ENCODE measurements around the gene DGCR2. TPM values are rescaled to one million over a fixed set of nuclear protein-coding genes. Genes with fewer than 3 reads are reported as not detected.
"Not testable (repeated sequence)": the region's sequence is repeated elsewhere in the genome, so short reads cannot be mapped to it uniquely, and the experiment has no call there.

DGCR2 gene
- total and polyA plus RNA-seq, 10 of the 15 experiments (the other 5 are each of a cell fraction or from before 2014, with no cell fraction given): 0.19 to 28.4 (median 16.0) TPM

GRCh38 chr22:19086417-19086816 is 35.8 kb downstream of the DGCR2 start (continued):
- no peak for TF ChIP-seq FOS (IDR thresholded peaks at IDR 0.05; ENCODE audit: borderline replicate concordance, extremely low read depth, insufficient read length)

DNA sequence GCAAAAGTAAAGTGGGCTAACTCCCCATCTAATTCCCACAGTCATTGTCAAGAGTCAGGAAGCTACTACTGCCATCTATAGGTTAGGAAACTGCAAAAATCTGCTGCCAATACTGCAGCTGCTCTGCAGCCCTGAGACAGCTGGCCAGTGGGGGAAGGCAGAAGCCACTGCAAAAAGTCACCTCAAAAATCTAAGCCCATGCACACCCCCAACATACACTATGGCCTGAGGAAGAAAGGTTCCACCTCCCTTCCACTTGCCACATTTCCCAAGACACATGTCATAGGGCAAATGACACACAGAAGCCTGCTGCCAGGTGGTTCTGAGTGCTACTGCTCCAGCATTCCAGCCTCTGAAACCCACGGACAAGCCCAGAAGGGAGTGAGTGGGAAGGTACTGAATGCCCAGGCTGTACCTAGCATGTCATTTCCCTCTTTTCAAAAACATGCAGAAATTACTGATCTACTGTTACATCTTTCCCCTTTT is 36.9 kb downstream of the DGCR2 start:
- CTCF ChIA-PET: interaction anchor here (0.8 to 2.1 kb wide), 12 partner anchors 9 to 94 kb away, joined by 3 to 12 read pairs (median 4); partner anchors contain the start of gene ESS2
- in situ Hi-C loops (cut with MboI) (no loop called here), intact Hi-C loops (cut with micrococcal nuclease; ENCODE audit: unreplicated experiment) (no loop called here)
- RAD21 ChIA-PET (ENCODE audit: unreplicated experiment): interaction anchor here (1.0 to 2.0 kb wide), 5 partner anchors 25 to 59 kb away, joined by 3 to 14 read pairs (median 4); partner anchors contain the start of gene ESS2
- peaks cover 2% of the 10 kb centered on the region in 2 experiments; a peak in 3 of 4 replicates for H3K36me3 ChIP-seq (ENCODE audit: control insufficient read depth in 2 of 2, insufficient read depth in 2 of 2, low read length in 1 of 2)
- peak overlapping the region; percentile 4; the same call in 1 of the 2 replicates for H3K9ac ChIP-seq (ENCODE audit: control insufficient read depth, insufficient read depth, low read length)
- peaks cover 2% of the 10 kb centered on the region; the same call in 1 of the 2 replicates for H4K20me1 ChIP-seq (ENCODE audit: control insufficient read depth, insufficient read depth)
- BruUV-seq (replicated peaks): no TSS peak
- no peaks in the 10 kb centered on the region for H3K79me2 ChIP-seq (ENCODE audit: control insufficient read depth, insufficient read depth, low read length)
- no peaks in the 10 kb centered on the region for H3K9me3 ChIP-seq (replicated peaks; ENCODE audit: control insufficient read depth, insufficient read depth, low read length)
- ATAC-seq: peak; percentile 78
- TF ChIP-seq ZBTB33 (IDR thresholded peaks at IDR 0.05) (no peak), FOXM1 (IDR thresholded peaks at IDR 0.05; ENCODE audit: low read depth, low read length) (no peak), TCF12 (IDR thresholded peaks at IDR 0.05; ENCODE audit: low read depth, low read length) (0 out of 2 replicates have a peak, but pooled peaks have one; percentile 55), RAD21 (IDR thresholded peaks at IDR 0.05; ENCODE audit: insufficient read depth, low read depth, low read length) (peak; percentile 37; the same call in 1 of the 2 replicates), CTCF (IDR thresholded peaks at IDR 0.05 in 2 of 3, conservative IDR thresholded peaks at IDR 0.05 in 1 of 3; ENCODE audit: control insufficient read depth in 2 of 3, extremely low read depth in 1 of 3, insufficient read depth in 1 of 3, low read depth in 3 of 3, low read length in 3 of 3) (peak; percentile 27 to 52 (median 39); a peak in 4 of 6 replicates), CREM (IDR thresholded peaks at IDR 0.05; ENCODE audit: low read depth) (0 out of 2 replicates have a peak, but pooled peaks have one; percentile 2), ZNF217 (IDR thresholded peaks at IDR 0.05) (no peak)
- TF ChIP-seq, protein P1, sequence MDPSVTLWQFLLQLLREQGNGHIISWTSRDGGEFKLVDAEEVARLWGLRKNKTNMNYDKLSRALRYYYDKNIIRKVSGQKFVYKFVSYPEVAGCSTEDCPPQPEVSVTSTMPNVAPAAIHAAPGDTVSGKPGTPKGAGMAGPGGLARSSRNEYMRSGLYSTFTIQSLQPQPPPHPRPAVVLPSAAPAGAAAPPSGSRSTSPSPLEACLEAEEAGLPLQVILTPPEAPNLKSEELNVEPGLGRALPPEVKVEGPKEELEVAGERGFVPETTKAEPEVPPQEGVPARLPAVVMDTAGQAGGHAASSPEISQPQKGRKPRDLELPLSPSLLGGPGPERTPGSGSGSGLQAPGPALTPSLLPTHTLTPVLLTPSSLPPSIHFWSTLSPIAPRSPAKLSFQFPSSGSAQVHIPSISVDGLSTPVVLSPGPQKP (IDR thresholded peaks at IDR 0.05; ENCODE audit: low read depth, low read length): no peak
- SMC1A ChIA-PET (ENCODE audit: uncharacterized antibody, unreplicated experiment): interaction anchor here (1.0 to 2.0 kb wide), 5 partner anchors 9 to 33 kb away, joined by 3 to 7 read pairs (median 5); no protein-coding TSS in a partner anchor
- no peak overlapping the region for H2AFZ ChIP-seq (ENCODE audit: control insufficient read depth, low read depth, low read length)
- H3K27me3 ChIP-seq (replicated peaks in 1 of 2; ENCODE audit: control insufficient read depth in 2 of 2, insufficient read depth in 2 of 2, low read length in 1 of 2): no peaks in the 10 kb centered on the region
- H3K27ac ChIP-seq (ENCODE audit: control insufficient read depth, insufficient read depth): peak overlapping the region; percentile 75
- 0% methylated on average over 1 of the region's 1 CpG for WGBS (ENCODE audit: insufficient coverage, insufficient replicate concordance, low lambda C conversion rate, missing lambda C conversion rate)
- no peak for DNase-seq (ENCODE audit: low read depth, low spot score)
- peak; percentile 70 for FAIRE-seq
- H3K4me1 ChIP-seq (ENCODE audit: control insufficient read depth, insufficient read depth, low read length): peaks cover 14% of the 10 kb centered on the region
- no peak overlapping the region for H3K4me3 ChIP-seq
- H3K4me2 ChIP-seq (ENCODE audit: control insufficient read depth, insufficient read depth): peak overlapping the region; percentile 75
- POLR2A ChIA-PET: no interaction called here

GRCh38 chr22:19084586-19084985 is 37.6 kb downstream of the DGCR2 start:
- H3K27ac ChIP-seq (ENCODE audit: control insufficient read depth, insufficient read depth); intact Hi-C loops (cut with micrococcal nuclease; ENCODE audit: unreplicated experiment); H3K4me3 ChIP-seq; ATAC-seq; DNase-seq (ENCODE audit: low read depth, low spot score); H2AFZ ChIP-seq (ENCODE audit: control insufficient read depth, low read depth, low read length); FAIRE-seq; H3K79me2 ChIP-seq (ENCODE audit: control insufficient read depth, insufficient read depth, low read length); H3K9me3 ChIP-seq (replicated peaks; ENCODE audit: control insufficient read depth, insufficient read depth, low read length); in situ Hi-C loops (cut with MboI); H4K20me1 ChIP-seq (ENCODE audit: control insufficient read depth, insufficient read depth); H3K27me3 ChIP-seq (replicated peaks in 1 of 2; ENCODE audit: control insufficient read depth in 2 of 2, insufficient read depth in 2 of 2, low read length in 1 of 2); H3K4me2 ChIP-seq (ENCODE audit: control insufficient read depth, insufficient read depth); H3K36me3 ChIP-seq (ENCODE audit: control insufficient read depth in 2 of 2, insufficient read depth in 2 of 2, low read length in 1 of 2); H3K9ac ChIP-seq (ENCODE audit: control insufficient read depth, insufficient read depth, low read length); BruUV-seq (replicated peaks): not testable (repeated sequence)
- CTCF ChIA-PET: interaction anchor here (0.9 to 2.1 kb wide), 8 partner anchors 8 to 95 kb away, joined by 3 to 12 read pairs (median 6); partner anchors contain the start of gene ESS2
- SMC1A ChIA-PET (ENCODE audit: uncharacterized antibody, unreplicated experiment): interaction anchor here (2.0 kb wide), 1 partner anchor 31 kb away, joined by 5 read pairs; no protein-coding TSS in a partner anchor
- POLR2A ChIA-PET: interaction anchor here (0.7 kb wide), 1 partner anchor 1409 kb away, joined by 3 read pairs; no protein-coding TSS in a partner anchor
- RAD21 ChIA-PET (ENCODE audit: unreplicated experiment): interaction anchor here (1.4 to 2.0 kb wide), 3 partner anchors 30 to 60 kb away, joined by 4 to 14 read pairs (median 4); partner anchors contain the start of gene ESS2
- H3K4me1 ChIP-seq (ENCODE audit: control insufficient read depth, insufficient read depth, low read length): peaks cover 14% of the 10 kb centered on the region
- WGBS (ENCODE audit: insufficient coverage, insufficient replicate concordance, low lambda C conversion rate, missing lambda C conversion rate): no CpG with 5 or more reads among the region's 32 CpGs
